Common myeloid progenitor, CD34-positive (primary cell): ENCODE data around the gene SHROOM1. TPM values are rescaled to one million over a fixed set of nuclear protein-coding genes. Genes with fewer than 3 reads are reported as not detected.

Source experiments
- CTCF ChIA-PET: fragments of 350-600 bp; sonication (Branson Sonifier 250); formaldehyde crosslinking; loops from one replicate; lab custom pipeline; 2021; ENCODE audit warnings: antibody characterized with exemption; lab: Charles Lee
- POLR2A ChIA-PET: fragments of 350-600 bp; sonication (Branson Sonifier 250); formaldehyde crosslinking; loops from one replicate; lab custom pipeline; 2021; ENCODE audit warnings: antibody characterized with exemption; lab: Charles Lee
- DNase-seq, 3 donors: peaks; one replicate each; pipeline versions ENCODE4 v3.0.0 to v3.0.0-alpha.2; 2013
- H3K27ac ChIP-seq, 2 experiments: 1 replicate in 1 of 2; 2 replicates in 1 of 2; pipeline ENCODE4 v1.7.0; 2013; ENCODE audit warnings: inconsistent platforms in 2 of 2, low read length in 2 of 2, mild to moderate bottlenecking in 2 of 2, low read depth in 1 of 2, moderate library complexity in 1 of 2; ENCODE audit not compliant: severe bottlenecking in 2 of 2, insufficient read depth in 1 of 2, poor library complexity in 1 of 2
- H3K27me3 ChIP-seq, 5 experiments: replicated peaks in 2 of 5; 1 replicate in 3 of 5; 2 replicates in 2 of 5; pipeline versions ENCODE4 v1.6.1 to v1.7.0; 2013; ENCODE audit warnings: low read length in 4 of 5, mild to moderate bottlenecking in 2 of 5, moderate library complexity in 2 of 5, inconsistent platforms in 1 of 5; ENCODE audit not compliant: insufficient read depth in 5 of 5, control insufficient read depth in 4 of 5
- H3K36me3 ChIP-seq, 4 experiments: 1 replicate in 2 of 4; 2 replicates in 2 of 4; pipeline versions ENCODE4 v1.6.1 to v1.7.0; 2013; ENCODE audit warnings: low read length in 3 of 4, control low read depth in 1 of 4, mild to moderate bottlenecking in 1 of 4; ENCODE audit not compliant: control insufficient read depth in 4 of 4, insufficient read depth in 4 of 4
- H3K4me1 ChIP-seq, 4 experiments: 1 replicate in 3 of 4; 2 replicates in 1 of 4; pipeline versions ENCODE4 v1.6.1 to v1.7.1; 2013; ENCODE audit warnings: low read length in 3 of 4, mild to moderate bottlenecking in 3 of 4, control low read depth in 1 of 4, inconsistent platforms in 1 of 4, moderate library complexity in 1 of 4; ENCODE audit not compliant: control insufficient read depth in 4 of 4, insufficient read depth in 4 of 4; ENCODE audit errors: control extremely low read depth in 1 of 4
- H3K4me3 ChIP-seq, 7 experiments: 1 replicate in 4 of 7; 2 replicates in 3 of 7; pipeline versions ENCODE4 v1.5.1 to v1.7.0; 2013; ENCODE audit warnings: mild to moderate bottlenecking in 7 of 7, low read length in 6 of 7, moderate library complexity in 6 of 7, inconsistent platforms in 2 of 7, low read depth in 2 of 7, control low read depth in 1 of 7; ENCODE audit not compliant: insufficient read depth in 4 of 7, control insufficient read depth in 1 of 7; ENCODE audit errors: extremely low read depth in 1 of 7
- H3K9me3 ChIP-seq, 5 experiments: 1 replicate in 4 of 5; 2 replicates in 1 of 5; pipeline versions ENCODE4 v1.6.1 to v1.7.1; 2013; ENCODE audit warnings: low read length in 4 of 5, mild to moderate bottlenecking in 2 of 5, inconsistent platforms in 1 of 5, low read depth in 1 of 5, moderate library complexity in 1 of 5; ENCODE audit not compliant: control insufficient read depth in 4 of 5, insufficient read depth in 2 of 5; ENCODE audit errors: control extremely low read depth in 1 of 5
- WGBS: methylation state at CpG from one replicate; pipeline ENCODE4 v1.1.5; 2013; ENCODE audit not compliant: insufficient coverage; 5-methylcytosine and 5-hydroxymethylcytosine counted together
- polyA plus RNA-seq: library from polyadenylated mRNA; unstranded; fragments of 120-200 nt; gene quantifications from one replicate; pipeline ENCODE4 v1.2.1, GENCODE V29; 2013

Gene SHROOM1, protein sequence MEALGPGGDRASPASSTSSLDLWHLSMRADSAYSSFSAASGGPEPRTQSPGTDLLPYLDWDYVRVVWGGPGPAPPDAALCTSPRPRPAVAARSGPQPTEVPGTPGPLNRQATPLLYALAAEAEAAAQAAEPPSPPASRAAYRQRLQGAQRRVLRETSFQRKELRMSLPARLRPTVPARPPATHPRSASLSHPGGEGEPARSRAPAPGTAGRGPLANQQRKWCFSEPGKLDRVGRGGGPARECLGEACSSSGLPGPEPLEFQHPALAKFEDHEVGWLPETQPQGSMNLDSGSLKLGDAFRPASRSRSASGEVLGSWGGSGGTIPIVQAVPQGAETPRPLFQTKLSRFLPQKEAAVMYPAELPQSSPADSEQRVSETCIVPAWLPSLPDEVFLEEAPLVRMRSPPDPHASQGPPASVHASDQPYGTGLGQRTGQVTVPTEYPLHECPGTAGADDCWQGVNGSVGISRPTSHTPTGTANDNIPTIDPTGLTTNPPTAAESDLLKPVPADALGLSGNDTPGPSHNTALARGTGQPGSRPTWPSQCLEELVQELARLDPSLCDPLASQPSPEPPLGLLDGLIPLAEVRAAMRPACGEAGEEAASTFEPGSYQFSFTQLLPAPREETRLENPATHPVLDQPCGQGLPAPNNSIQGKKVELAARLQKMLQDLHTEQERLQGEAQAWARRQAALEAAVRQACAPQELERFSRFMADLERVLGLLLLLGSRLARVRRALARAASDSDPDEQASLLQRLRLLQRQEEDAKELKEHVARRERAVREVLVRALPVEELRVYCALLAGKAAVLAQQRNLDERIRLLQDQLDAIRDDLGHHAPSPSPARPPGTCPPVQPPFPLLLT
- polyA plus RNA-seq = 0.38 TPM

DNA sequence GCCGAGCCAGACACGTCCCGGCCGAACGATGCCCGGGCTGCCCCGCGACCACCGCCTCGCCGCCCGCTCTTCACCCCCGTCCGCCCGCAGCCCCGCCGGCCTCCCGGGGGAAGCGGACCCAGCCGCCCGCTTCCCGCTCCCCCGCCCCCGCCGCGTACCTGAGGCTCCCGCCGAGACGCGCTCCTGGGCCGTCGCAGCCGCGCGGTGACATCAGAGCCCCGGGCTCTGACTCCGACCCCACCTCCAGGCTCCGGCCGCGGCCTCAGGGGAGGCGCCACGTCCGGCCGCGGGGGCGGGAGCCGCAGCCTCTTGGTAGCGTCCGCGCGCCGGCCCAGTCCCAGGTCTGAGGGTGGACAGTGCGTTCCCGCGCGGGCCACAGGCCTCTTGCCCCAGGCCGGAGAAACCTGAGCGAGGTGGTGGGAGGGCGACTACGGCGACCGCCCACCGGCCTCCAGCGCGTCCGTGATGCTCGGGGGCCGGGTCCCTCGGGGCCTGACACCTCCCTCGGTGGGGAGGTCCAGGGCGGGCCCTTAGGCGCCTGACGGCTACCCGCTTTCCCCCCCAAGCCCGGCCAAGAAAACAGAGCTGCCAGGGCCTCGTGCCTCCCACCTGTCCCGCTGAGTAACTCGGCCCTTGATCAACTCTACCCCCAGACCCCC, at the start of gene SHROOM1:
TSS of gene SHROOM1 (minus strand) at position 212 of the 659 bp plus-strand sequence. CDS start 4,507 bp downstream, outside the sequence.
- Histone ChIP-seq H3K27ac (no peak within 1 kb of the TSS), H3K4me3 (peak within 1 kb of the TSS; percentile 33 to 80 (median 71)), H3K9me3 (no peaks in the 10 kb centered on the region), H3K4me1 (peaks cover 0 to 20% (median 18%) of the 10 kb centered on the region in 4 experiments), H3K27me3 (peaks cover 0 to 54% (median 38%) of the 10 kb centered on the region in 5 experiments), H3K36me3 (no peaks in the 10 kb centered on the region)
- WGBS = 8% methylated on average over 64 of the region's 78 CpGs
- ChIA-PET POLR2A (no interaction called here), CTCF (interaction anchor here (1.1 to 7.8 kb wide), 11 partner anchors 7 to 54 kb away, joined by 3 to 86 read pairs (median 4); partner anchors contain the start of genes GDF9 and UQCRQ)
- peak in 1 of 3 donors; percentile 40 for DNase-seq

DNA sequence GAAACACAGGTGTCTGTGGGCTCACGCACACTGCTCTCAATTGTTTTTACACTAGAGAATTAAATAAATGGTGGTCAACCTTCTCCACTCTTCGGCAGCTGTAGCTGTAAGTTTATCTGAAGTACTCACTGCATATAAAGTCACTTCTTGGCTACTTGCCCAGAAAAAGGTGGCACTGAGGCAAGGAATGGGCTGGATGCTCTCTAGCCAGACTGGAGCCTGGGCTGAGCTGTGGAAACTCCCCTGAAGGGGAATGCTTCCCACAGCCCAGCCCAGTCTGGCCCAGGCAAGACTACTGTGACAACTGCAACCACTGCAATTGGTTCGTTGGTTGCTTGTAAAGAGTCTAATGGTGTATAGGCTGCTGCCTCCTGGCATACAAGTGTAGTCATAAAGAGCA, 47.5 kb upstream of the SHROOM1 start:
- 81% methylated on average over 2 of the region's 3 CpGs for WGBS
- Histone ChIP-seq H3K4me3 (no peak overlapping the region), H3K27ac (no peak overlapping the region), H3K9me3 (no peaks in the 10 kb centered on the region), H3K4me1 (no peaks in the 10 kb centered on the region), H3K27me3 (no peaks in the 10 kb centered on the region), H3K36me3 (peaks cover 11 to 65% (median 35%) of the 10 kb centered on the region in 4 experiments)
- CTCF ChIA-PET = interaction anchor here (0.8 to 2.1 kb wide), 7 partner anchors 14 to 352 kb away, joined by 3 to 6 read pairs (median 3); partner anchors contain the start of gene SHROOM1
- POLR2A ChIA-PET = no interaction called here
- DNase-seq = no peak

DNA sequence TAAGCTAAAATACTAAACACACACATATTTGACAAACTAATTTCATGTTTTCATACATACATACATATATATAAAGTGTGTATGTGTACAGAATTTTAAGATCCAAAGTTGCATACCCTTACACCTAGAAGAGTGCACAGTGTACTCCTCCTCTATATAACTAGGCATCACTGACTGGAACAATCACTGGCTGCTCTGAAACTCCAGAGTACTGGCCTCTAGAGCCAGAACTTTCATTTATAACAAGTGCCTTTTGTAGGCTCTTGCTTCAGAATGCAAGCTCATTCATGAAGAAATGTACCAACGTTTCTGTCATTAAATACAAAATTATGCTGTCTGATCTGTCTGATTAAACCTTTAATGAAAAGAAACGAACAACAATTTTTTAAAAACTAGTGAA, 47.0 kb upstream of the SHROOM1 start:
- no peaks in the 10 kb centered on the region for H3K9me3 ChIP-seq
- ChIA-PET CTCF (interaction anchor here (0.8 to 2.1 kb wide), 9 partner anchors 10 to 351 kb away, joined by 3 to 7 read pairs (median 4); partner anchors contain the start of genes GDF9, SHROOM1 and UQCRQ), POLR2A (no interaction called here)
- H3K4me3 ChIP-seq = no peak overlapping the region
- 100% methylated on average over 1 of the region's 2 CpGs for WGBS
- DNase-seq = no peak
- H3K27ac ChIP-seq = no peak overlapping the region
- no peaks in the 10 kb centered on the region for H3K27me3 ChIP-seq
- H3K36me3 ChIP-seq = peaks cover 11 to 65% (median 34%) of the 10 kb centered on the region in 4 experiments
- H3K4me1 ChIP-seq = no peaks in the 10 kb centered on the region

DNA sequence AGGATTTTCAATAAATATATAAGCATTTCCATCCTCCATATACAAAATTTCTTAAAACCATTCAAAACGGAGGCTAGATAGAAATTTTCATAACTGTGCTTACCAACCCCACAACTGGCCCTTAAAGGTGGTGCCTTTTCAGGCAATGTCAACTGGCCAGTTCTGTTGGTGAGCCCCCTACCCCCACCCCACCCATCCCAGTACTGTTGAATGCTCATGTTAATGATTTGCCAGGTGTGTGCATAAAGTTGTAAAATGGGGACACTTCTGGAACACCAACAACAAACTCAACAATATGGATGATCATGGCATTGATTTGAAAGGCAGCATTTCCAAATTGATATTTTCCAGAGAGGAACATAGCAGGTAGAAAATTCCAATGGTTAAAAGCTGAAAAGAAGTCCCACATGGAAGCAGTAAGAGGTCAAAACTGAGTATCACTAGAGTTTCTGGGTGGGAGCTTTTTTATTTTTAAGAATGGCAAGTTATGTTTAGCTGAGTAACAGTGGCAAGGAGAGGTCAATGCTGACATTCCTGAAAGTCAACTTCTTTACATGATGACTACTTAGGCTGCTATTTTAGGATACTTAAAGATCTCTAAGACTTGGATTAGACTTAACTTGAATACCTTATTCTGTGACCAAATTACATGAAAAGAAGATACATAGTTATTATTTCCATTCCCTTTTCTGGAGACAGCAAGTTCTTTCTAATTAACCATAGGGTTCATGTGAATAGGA, 45.7 kb upstream of the SHROOM1 start:
- no peak for DNase-seq
- no peaks in the 10 kb centered on the region for H3K4me1 ChIP-seq
- H3K9me3 ChIP-seq = no peaks in the 10 kb centered on the region
- no peaks in the 10 kb centered on the region for H3K27me3 ChIP-seq
- no peak overlapping the region for H3K27ac ChIP-seq
- peaks cover 9 to 65% (median 27%) of the 10 kb centered on the region in 4 experiments for H3K36me3 ChIP-seq
- POLR2A ChIA-PET = no interaction called here
- no peak overlapping the region for H3K4me3 ChIP-seq
- CTCF ChIA-PET = interaction anchor here (1.6 to 3.3 kb wide), 4 partner anchors 9 to 47 kb away, joined by 4 to 9 read pairs (median 6); partner anchors contain the start of genes GDF9 and UQCRQ
- 100% methylated on average over 1 of the region's 1 CpG for WGBS

DNA sequence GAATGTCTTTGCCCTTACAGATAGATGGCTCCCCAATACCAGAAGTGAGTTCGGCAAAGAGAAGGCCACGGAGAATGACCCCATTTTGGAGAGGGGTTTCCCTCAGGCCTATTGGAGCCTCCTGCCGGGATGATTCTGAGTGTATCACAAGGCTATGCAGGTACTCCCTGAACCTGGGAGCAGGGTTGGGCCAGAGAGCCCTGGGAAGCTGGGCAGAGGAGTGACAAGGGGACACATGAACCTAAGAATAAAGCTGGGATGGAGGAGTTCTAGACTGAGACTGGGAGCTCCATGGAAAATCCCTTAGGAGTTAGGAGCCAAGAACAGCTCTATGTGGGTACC, 43.5 kb upstream of the SHROOM1 start:
- DNase-seq = no peak
- no peaks in the 10 kb centered on the region for H3K4me1 ChIP-seq
- peaks cover 2 to 60% (median 18%) of the 10 kb centered on the region in 4 experiments for H3K36me3 ChIP-seq
- CTCF ChIA-PET = interaction anchor here (1.3 to 6.2 kb wide), 4 partner anchors 9 to 373 kb away, joined by 3 to 31 read pairs (median 7); no protein-coding TSS in a partner anchor
- H3K27ac ChIP-seq = no peak overlapping the region
- WGBS = 94% methylated on average over 3 of the region's 3 CpGs
- POLR2A ChIA-PET = no interaction called here
- H3K9me3 ChIP-seq = no peaks in the 10 kb centered on the region
- H3K4me3 ChIP-seq = no peak overlapping the region
- no peaks in the 10 kb centered on the region for H3K27me3 ChIP-seq
